GM12865 (cell line): ENCODE data around the gene TSSK6.

Experiments
- DNase-seq: peaks from one replicate; pipeline ENCODE4 v3.0.0; 2010; ENCODE audit warnings: low read depth
- H3K4me3 ChIP-seq: 2 replicates; pipeline ENCODE4 v1.5.1; 2011; ENCODE audit warnings: mild to moderate bottlenecking, low read depth, low read length, control low read depth
- CTCF ChIP-seq: IDR thresholded peaks from 2 replicates; pipeline ENCODE4 v1.5.1; 2011; ENCODE audit warnings: low read length, control low read depth, low read depth, inconsistent platforms; ENCODE audit not compliant: insufficient read depth; ENCODE audit errors: missing control alignments

Gene TSSK6

GRCh38 chr19:19504754-19505668, 10.3 kb downstream of the TSSK6 start:
- DNase-seq, result no peak
- H3K4me3 ChIP-seq, result no peak overlapping the region
- TF ChIP-seq CTCF, result no peak

GRCh38 chr19:19502808-19503602, 12.3 kb downstream of the TSSK6 start:
- DNase-seq, result no peak
- no peak for TF ChIP-seq CTCF
- no peak overlapping the region for H3K4me3 ChIP-seq

- TF ChIP-seq CTCF, result no peak
- H3K4me3 ChIP-seq, result no peak overlapping the region
- no peak for DNase-seq
These were observed 13.1 kb downstream of the TSSK6 start for GRCh38 chr19:19502281-19502680.

GRCh38 chr19:19501798-19502197, 13.6 kb downstream of the TSSK6 start:
- DNase-seq, result no peak
- no peak for TF ChIP-seq CTCF
- H3K4me3 ChIP-seq, result no peak overlapping the region

DNA sequence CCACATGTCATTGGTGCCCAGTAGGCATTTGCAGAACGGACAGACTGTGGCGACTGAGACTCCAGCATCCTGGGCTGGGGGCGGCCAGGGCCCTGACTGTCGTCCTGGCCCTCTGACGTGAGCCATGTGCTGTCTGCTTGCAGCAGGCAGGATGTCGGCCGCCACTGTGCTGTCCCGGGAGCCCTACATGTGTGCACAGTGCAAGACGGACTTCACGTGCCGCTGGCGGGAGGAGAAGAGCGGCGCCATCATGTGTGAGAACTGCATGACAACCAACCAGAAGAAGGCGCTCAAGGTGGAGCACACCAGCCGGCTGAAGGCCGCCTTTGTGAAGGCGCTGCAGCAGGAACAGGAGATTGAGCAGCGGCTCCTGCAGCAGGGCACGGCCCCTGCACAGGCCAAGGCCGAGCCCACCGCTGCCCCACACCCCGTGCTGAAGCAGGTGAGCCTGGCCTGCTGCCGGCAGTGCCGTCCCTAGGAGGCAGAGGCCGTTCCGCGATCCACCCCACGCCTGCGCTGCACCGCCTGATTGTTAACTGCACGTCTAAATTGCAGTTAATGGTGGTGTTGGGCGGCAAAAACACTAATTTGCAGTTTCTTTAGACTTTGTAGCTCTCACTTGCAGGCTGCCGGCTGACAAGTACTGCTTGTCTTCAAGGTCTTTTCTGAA, 14.2 kb downstream of the TSSK6 start:
- H3K4me3 ChIP-seq, result no peak overlapping the region
- DNase-seq, result no peak
- TF ChIP-seq CTCF, result no peak

- H3K4me3 ChIP-seq, result no peak overlapping the region
- DNase-seq, result no peak
- TF ChIP-seq CTCF, result no peak
These were observed 15.9 kb downstream of the TSSK6 start for GRCh38 chr19:19499272-19499995.
